ENCODE results near the gene PPDPF. TPM values are rescaled to one million over a fixed set of nuclear protein-coding genes. Genes with fewer than 3 reads are reported as not detected.

PPDPF gene
- total RNA-seq, 1 donor from 2014 or later = 251 TPM

DNA sequence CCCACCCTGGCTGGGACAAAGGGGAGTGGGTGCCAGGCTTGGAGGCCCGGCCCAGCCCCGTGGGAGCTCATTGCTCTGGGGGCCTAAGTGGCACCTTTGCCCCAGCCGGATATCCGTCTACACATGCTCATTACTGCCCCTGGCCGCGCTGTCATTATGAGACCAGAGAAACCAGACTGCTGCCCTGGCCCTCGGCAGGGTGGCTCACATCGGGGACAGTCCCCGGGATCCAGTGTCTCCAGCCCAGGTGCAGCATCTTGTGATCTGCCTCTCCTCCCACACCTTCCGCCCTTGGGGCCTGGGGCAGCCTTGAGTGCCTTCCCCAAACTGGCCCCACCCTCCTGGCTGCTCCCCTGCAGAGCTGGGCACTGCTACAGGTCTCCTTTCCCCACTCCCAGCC is 22.1 kb downstream of the PPDPF start:
- Mint-ChIP-seq H3K4me1 (ENCODE audit: low read depth, unreplicated experiment) (peaks cover 3% of the 10 kb centered on the region), H3K27me3 (ENCODE audit: low read depth, unreplicated experiment) (peaks cover 7% of the 10 kb centered on the region), H3K9me3 (ENCODE audit: unreplicated experiment) (no peaks in the 10 kb centered on the region), H3K36me3 (ENCODE audit: low read depth, unreplicated experiment) (peaks cover 2% of the 10 kb centered on the region), H3K27ac (ENCODE audit: unreplicated experiment) (no peak overlapping the region), H3K4me3 (ENCODE audit: unreplicated experiment) (no peak overlapping the region)
- Histone ChIP-seq H3K79me2 (ENCODE audit: insufficient read depth, low read length) (no peaks in the 10 kb centered on the region), H3K27me3 (ENCODE audit: insufficient read depth, low read length) (no peaks in the 10 kb centered on the region), H3K4me1 (ENCODE audit: insufficient read depth, low read length) (peaks cover 2% of the 10 kb centered on the region), H2AFZ (ENCODE audit: low read depth, low read length) (no peak overlapping the region), H4K20me1 (ENCODE audit: insufficient read depth, low read length) (no peaks in the 10 kb centered on the region), H3K4me2 (ENCODE audit: low read length) (no peak overlapping the region), H3K4me3 (ENCODE audit: insufficient read depth, low read depth, low read length) (no peak overlapping the region), H3K9me3 (ENCODE audit: insufficient read depth, low read depth, low read length) (no peaks in the 10 kb centered on the region), H3K27ac (ENCODE audit: low read depth, low read length) (no peak overlapping the region), H3K36me3 (ENCODE audit: insufficient read depth, low read length) (no peaks in the 10 kb centered on the region), H3K9ac (ENCODE audit: low read length) (no peak overlapping the region)
- DNase-seq (ENCODE audit: low read depth) = no peak
- FAIRE-seq = no peak
- TF ChIP-seq, protein P1, sequence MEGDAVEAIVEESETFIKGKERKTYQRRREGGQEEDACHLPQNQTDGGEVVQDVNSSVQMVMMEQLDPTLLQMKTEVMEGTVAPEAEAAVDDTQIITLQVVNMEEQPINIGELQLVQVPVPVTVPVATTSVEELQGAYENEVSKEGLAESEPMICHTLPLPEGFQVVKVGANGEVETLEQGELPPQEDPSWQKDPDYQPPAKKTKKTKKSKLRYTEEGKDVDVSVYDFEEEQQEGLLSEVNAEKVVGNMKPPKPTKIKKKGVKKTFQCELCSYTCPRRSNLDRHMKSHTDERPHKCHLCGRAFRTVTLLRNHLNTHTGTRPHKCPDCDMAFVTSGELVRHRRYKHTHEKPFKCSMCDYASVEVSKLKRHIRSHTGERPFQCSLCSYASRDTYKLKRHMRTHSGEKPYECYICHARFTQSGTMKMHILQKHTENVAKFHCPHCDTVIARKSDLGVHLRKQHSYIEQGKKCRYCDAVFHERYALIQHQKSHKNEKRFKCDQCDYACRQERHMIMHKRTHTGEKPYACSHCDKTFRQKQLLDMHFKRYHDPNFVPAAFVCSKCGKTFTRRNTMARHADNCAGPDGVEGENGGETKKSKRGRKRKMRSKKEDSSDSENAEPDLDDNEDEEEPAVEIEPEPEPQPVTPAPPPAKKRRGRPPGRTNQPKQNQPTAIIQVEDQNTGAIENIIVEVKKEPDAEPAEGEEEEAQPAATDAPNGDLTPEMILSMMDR (IDR thresholded peaks at IDR 0.05; ENCODE audit: insufficient read depth, low read depth, low read length) = no peak
- no peak for TF ChIP-seq EZH2 (IDR thresholded peaks at IDR 0.05; ENCODE audit: insufficient read depth, low read length)

DNA sequence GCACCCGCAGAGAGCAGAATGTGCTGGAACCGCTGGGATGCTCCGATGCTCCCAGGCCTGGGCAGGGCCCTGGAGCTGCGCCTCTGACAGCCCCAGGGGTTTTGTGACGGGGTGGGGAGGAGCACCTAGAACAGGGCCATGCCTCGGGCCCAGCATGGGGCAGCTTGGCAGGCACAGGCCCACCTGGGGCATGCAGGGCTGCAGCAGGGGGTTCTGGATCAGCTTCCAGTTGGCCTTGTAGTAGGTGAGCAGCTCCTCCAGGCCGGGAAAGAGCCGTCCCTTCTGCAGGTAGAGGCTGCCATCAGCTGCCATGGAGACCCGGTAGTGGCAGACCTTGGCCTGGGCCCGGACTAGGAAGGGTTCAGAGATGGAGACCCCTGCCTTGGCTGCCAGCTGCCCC is 22.6 kb downstream of the PPDPF start:
- H3K4me1 ChIP-seq (ENCODE audit: insufficient read depth, low read length) = no peaks in the 10 kb centered on the region
- H3K9ac ChIP-seq (ENCODE audit: low read length) = no peak overlapping the region
- H3K36me3 ChIP-seq (ENCODE audit: insufficient read depth, low read length) = no peaks in the 10 kb centered on the region
- Mint-ChIP-seq H3K27me3 (ENCODE audit: low read depth, unreplicated experiment) (peaks cover 7% of the 10 kb centered on the region), H3K36me3 (ENCODE audit: low read depth, unreplicated experiment) (peaks cover 2% of the 10 kb centered on the region), H3K27ac (ENCODE audit: unreplicated experiment) (no peak overlapping the region), H3K4me3 (ENCODE audit: unreplicated experiment) (no peak overlapping the region), H3K4me1 (ENCODE audit: low read depth, unreplicated experiment) (peaks cover 3% of the 10 kb centered on the region), H3K9me3 (ENCODE audit: unreplicated experiment) (no peaks in the 10 kb centered on the region)
- H3K27me3 ChIP-seq (ENCODE audit: insufficient read depth, low read length) = no peaks in the 10 kb centered on the region
- DNase-seq (ENCODE audit: low read depth) (no peak), FAIRE-seq (no peak)
- H3K9me3 ChIP-seq (ENCODE audit: insufficient read depth, low read depth, low read length) = no peaks in the 10 kb centered on the region
- no peaks in the 10 kb centered on the region for H4K20me1 ChIP-seq (ENCODE audit: insufficient read depth, low read length)
- H3K27ac ChIP-seq (ENCODE audit: low read depth, low read length) = no peak overlapping the region
- H3K4me3 ChIP-seq (ENCODE audit: insufficient read depth, low read depth, low read length) = no peak overlapping the region
- no peak overlapping the region for H3K4me2 ChIP-seq (ENCODE audit: low read length)
- H2AFZ ChIP-seq (ENCODE audit: low read depth, low read length) = no peak overlapping the region
- H3K79me2 ChIP-seq (ENCODE audit: insufficient read depth, low read length) = no peaks in the 10 kb centered on the region
- TF ChIP-seq, protein P1 (IDR thresholded peaks at IDR 0.05; ENCODE audit: insufficient read depth, low read depth, low read length) = no peak
- TF ChIP-seq EZH2 (IDR thresholded peaks at IDR 0.05; ENCODE audit: insufficient read depth, low read length) = no peak

DNA sequence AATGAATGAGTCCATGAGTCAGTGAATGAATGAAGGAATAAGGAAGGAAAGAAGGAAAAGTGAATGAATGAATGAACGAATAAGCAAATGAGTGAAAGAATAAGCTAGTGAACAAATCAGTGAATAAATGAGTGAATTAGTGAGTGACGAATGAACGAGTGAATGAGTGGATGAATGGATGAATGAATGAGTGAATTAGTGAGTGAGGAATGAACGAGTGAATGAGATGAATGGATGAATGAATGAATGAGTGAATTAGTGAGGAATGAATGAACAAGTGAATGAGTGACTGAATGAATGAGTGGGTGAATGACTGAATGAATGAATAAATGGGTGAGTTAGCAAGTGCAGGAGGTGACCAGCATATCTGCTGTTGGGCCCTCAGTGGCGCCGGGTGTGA is 23.2 kb downstream of the PPDPF start:
- Mint-ChIP-seq H3K27ac (ENCODE audit: unreplicated experiment) (no peak overlapping the region), H3K27me3 (ENCODE audit: low read depth, unreplicated experiment) (peaks cover 7% of the 10 kb centered on the region)
- H2AFZ ChIP-seq (ENCODE audit: low read depth, low read length) = no peak overlapping the region

More for the DNA sequence above, 23.2 kb downstream of the PPDPF start:
- Mint-ChIP-seq H3K9me3 (ENCODE audit: unreplicated experiment) (no peaks in the 10 kb centered on the region), H3K4me3 (ENCODE audit: unreplicated experiment) (no peak overlapping the region), H3K4me1 (ENCODE audit: low read depth, unreplicated experiment) (peaks cover 3% of the 10 kb centered on the region), H3K36me3 (ENCODE audit: low read depth, unreplicated experiment) (peaks cover 2% of the 10 kb centered on the region)
- Histone ChIP-seq H3K79me2 (ENCODE audit: insufficient read depth, low read length) (no peaks in the 10 kb centered on the region), H3K36me3 (ENCODE audit: insufficient read depth, low read length) (no peaks in the 10 kb centered on the region), H3K27ac (ENCODE audit: low read depth, low read length) (no peak overlapping the region), H3K9me3 (ENCODE audit: insufficient read depth, low read depth, low read length) (no peaks in the 10 kb centered on the region), H3K27me3 (ENCODE audit: insufficient read depth, low read length) (no peaks in the 10 kb centered on the region), H3K9ac (ENCODE audit: low read length) (no peak overlapping the region), H4K20me1 (ENCODE audit: insufficient read depth, low read length) (no peaks in the 10 kb centered on the region), H3K4me1 (ENCODE audit: insufficient read depth, low read length) (no peaks in the 10 kb centered on the region), H3K4me3 (ENCODE audit: insufficient read depth, low read depth, low read length) (no peak overlapping the region), H3K4me2 (ENCODE audit: low read length) (no peak overlapping the region)
- FAIRE-seq = no peak
- no peak for TF ChIP-seq EZH2 (IDR thresholded peaks at IDR 0.05; ENCODE audit: insufficient read depth, low read length)
- TF ChIP-seq, protein P1 (IDR thresholded peaks at IDR 0.05; ENCODE audit: insufficient read depth, low read depth, low read length) = no peak
- DNase-seq (ENCODE audit: low read depth) = no peak

All from astrocyte (in vitro differentiated cells and primary cell).